Body of pancreas (tissue), 4 donors: ENCODE results near the gene CADM1. TPM values are rescaled to one million over a fixed set of nuclear protein-coding genes. Genes with fewer than 3 reads are reported as not detected.

Experiments
- ATAC-seq: fragments of 150-250 bp; one replicate; pipeline ENCODE4 v1.9.1; 2016
- DNase-seq, 4 donors: peaks; one replicate each; pipeline ENCODE4 v3.0.0-alpha.2; 2019
- H3K27ac ChIP-seq, 4 donors: fragments of 200-600 bp; sonication (generic); 1 replicate in 3 of 4; 2 replicates in 1 of 4; pipeline versions ENCODE4 v1.5.1 to v1.6.1; 2016 to 2019; ENCODE audit warnings: mild to moderate bottlenecking in 1 of 4, mixed read lengths in 1 of 4, moderate library complexity in 1 of 4
- H3K27me3 ChIP-seq, 2 donors: fragments of 200-600 bp; sonication (generic); one replicate each; pipeline ENCODE4 v1.6.0; 2016; ENCODE audit warnings: mild to moderate bottlenecking in 1 of 2
- H3K36me3 ChIP-seq, 2 donors: fragments of 200-600 bp; sonication (generic); replicated peaks in 1 of 2; 2 replicates each; pipeline ENCODE4 v1.5.1; 2016; ENCODE audit warnings: low read depth in 2 of 2; ENCODE audit not compliant: insufficient read depth in 1 of 2
- H3K4me1 ChIP-seq: fragments of 200-600 bp; sonication (generic); one replicate; pipeline ENCODE4 v1.6.0; 2016
- H3K4me3 ChIP-seq, 2 donors: fragments of 200-600 bp; sonication (generic); 1 replicate in 1 of 2; 2 replicates in 1 of 2; pipeline ENCODE4 v1.5.1; 2016 to 2019
- H3K9me3 ChIP-seq, 3 donors: fragments of 200-600 bp; sonication (generic); 1 replicate in 2 of 3; 2 replicates in 1 of 3; pipeline ENCODE4 v1.5.1; 2016
- CTCF ChIP-seq, 7 experiments: fragments of 450-650 bp in 4 of 7; fragments of 200-600 bp in 3 of 7; sonication (generic) in 3 of 7; IDR thresholded peaks; one replicate each; pipeline ENCODE4 v1.5.1; 2016 to 2019; ENCODE audit warnings: antibody characterized with exemption in 7 of 7
- POLR2A ChIP-seq, 3 donors: fragments of 450-650 bp; IDR thresholded peaks; one replicate each; pipeline ENCODE4 v1.6.1; 2016; ENCODE audit warnings: antibody characterized with exemption in 3 of 3, mild to moderate bottlenecking in 2 of 3
- WGBS, 2 donors: methylation state at CpG; one replicate each; pipeline ENCODE4 v1.1.5; 2017; 5-methylcytosine and 5-hydroxymethylcytosine counted together
- intact Hi-C: fragments of 100-400 bp; cut with DNase I; formaldehyde crosslinking; loops from one replicate; pipeline ENCODE4 v1.15.1; 2023
- total RNA-seq, 2 donors: library from RNA; depleted of rRNA; stranded (reverse); fragments of >200 nt; gene quantifications; one replicate each; pipeline ENCODE4 v1.1.0, GENCODE V29; 2016

CADM1 gene
- total RNA-seq, 2 donors from 2014 or later, result 12.5 to 13.7 TPM

- Histone ChIP-seq H3K27ac (no peak overlapping the region), H3K4me1 (no peaks in the 10 kb centered on the region), H3K9me3 (no peaks in the 10 kb centered on the region), H3K36me3 (no peaks in the 10 kb centered on the region), H3K4me3 (no peak overlapping the region), H3K27me3 (no peaks in the 10 kb centered on the region)
- intact Hi-C loops, result no loop called here
- WGBS, 2 donors, result 59 to 78% methylated on average over 4 of the region's 4 CpGs
- TF ChIP-seq CTCF (IDR thresholded peaks at IDR 0.05), result no peak
- TF ChIP-seq POLR2A (IDR thresholded peaks at IDR 0.05), result no peak
- DNase-seq (no peak), ATAC-seq (no peak)
These were observed 17.6 kb upstream of the CADM1 start for GRCh38 chr11:115521825-115522224.

GRCh38 chr11:115518983-115519628 lies 14.9 kb upstream of the CADM1 start:
- Histone ChIP-seq H3K27me3 (no peaks in the 10 kb centered on the region), H3K36me3 (no peaks in the 10 kb centered on the region), H3K27ac (no peak overlapping the region), H3K9me3 (no peaks in the 10 kb centered on the region), H3K4me1 (no peaks in the 10 kb centered on the region), H3K4me3 (no peak overlapping the region)
- TF ChIP-seq CTCF (IDR thresholded peaks at IDR 0.05) (no peak), POLR2A (IDR thresholded peaks at IDR 0.05) (no peak)
- 23 to 32% methylated on average over 8 of the region's 8 CpGs for WGBS, 2 donors
- ATAC-seq, result no peak
- no peak for DNase-seq
- intact Hi-C loops, result no loop called here

- DNase-seq (no peak), ATAC-seq (no peak)
- TF ChIP-seq POLR2A (IDR thresholded peaks at IDR 0.05) (no peak), CTCF (IDR thresholded peaks at IDR 0.05) (no peak)
- Histone ChIP-seq H3K27ac (no peak overlapping the region), H3K4me1 (no peaks in the 10 kb centered on the region), H3K36me3 (no peaks in the 10 kb centered on the region), H3K27me3 (no peaks in the 10 kb centered on the region), H3K4me3 (no peak overlapping the region), H3K9me3 (no peaks in the 10 kb centered on the region)
- intact Hi-C loops, result no loop called here
- WGBS, 2 donors, result 54 to 69% methylated on average over 6 of the region's 6 CpGs
These were observed 11.6 kb upstream of the CADM1 start for GRCh38 chr11:115515647-115516395.

GRCh38 chr11:115506954-115507675 lies 2.9 kb upstream of the CADM1 start:
- no peaks in the 10 kb centered on the region for H3K27me3 ChIP-seq
- intact Hi-C loops, result no loop called here
- TF ChIP-seq CTCF (IDR thresholded peaks at IDR 0.05), result no peak
- no peak for TF ChIP-seq POLR2A (IDR thresholded peaks at IDR 0.05)
- H3K27ac ChIP-seq, result no peak overlapping the region
- H3K9me3 ChIP-seq, result no peaks in the 10 kb centered on the region
- WGBS, 2 donors, result 80 to 82% methylated on average over 10 of the region's 10 CpGs
- H3K4me3 ChIP-seq, result no peak overlapping the region
- no peak for DNase-seq
- no peaks in the 10 kb centered on the region for H3K36me3 ChIP-seq
- H3K4me1 ChIP-seq, result peaks cover 24% of the 10 kb centered on the region
- no peak for ATAC-seq
